WTC11 (cell line): ENCODE results near the gene CHTF18. TPM values are rescaled to one million over a fixed set of nuclear protein-coding genes. Genes with fewer than 3 reads are reported as not detected.

Experiments used
- ATAC-seq: fragments of 200-7000 bp; cut with Tn5 transposase; 2 replicates; pipeline ENCODE4 v1.10.0; 2021; ENCODE audit warnings: mild to moderate bottlenecking, moderate library complexity
- CTCF ChIA-PET: fragments of 300-600 bp; sonication (Branson Sonifier 250); formaldehyde crosslinking; loops from one replicate; lab custom pipeline; 2021; ENCODE audit warnings: antibody characterized with exemption; lab: Charles Lee
- POLR2A ChIA-PET: fragments of 350-600 bp; sonication (Branson Sonifier 250); formaldehyde crosslinking; loops from one replicate; lab custom pipeline; 2021; ENCODE audit warnings: antibody characterized with exemption; lab: Charles Lee
- DNase-seq: peaks from one replicate; pipeline ENCODE4 v3.0.0; 2021; ENCODE audit warnings: low spot score
- H3K27ac Mint-ChIP-seq: 2 replicates; pipeline ENCODE4 v1.8.0; 2021; ENCODE audit warnings: mixed read lengths
- H3K27me3 Mint-ChIP-seq: 2 replicates; pipeline ENCODE4 v1.8.0; 2021; ENCODE audit warnings: low read depth, mild to moderate bottlenecking, moderate library complexity, mixed read lengths
- H3K36me3 Mint-ChIP-seq: 2 replicates; pipeline ENCODE4 v1.8.0; 2021; ENCODE audit warnings: mixed read lengths
- H3K4me1 Mint-ChIP-seq: 2 replicates; pipeline ENCODE4 v1.8.0; 2022; ENCODE audit warnings: mixed read lengths
- H3K4me3 Mint-ChIP-seq: 2 replicates; pipeline ENCODE4 v1.8.0; 2021; ENCODE audit warnings: mild to moderate bottlenecking, moderate library complexity, mixed read lengths
- H3K9me3 Mint-ChIP-seq: 2 replicates; pipeline ENCODE4 v1.8.0; 2021; ENCODE audit warnings: mixed read lengths
- ARID4B ChIP-seq: sonication (generic); formaldehyde crosslinking; IDR thresholded peaks from 2 replicates; pipeline ENCODE4 v1.8.0; 2023; ENCODE audit warnings: missing genetic modification reagents, mild to moderate bottlenecking, borderline replicate concordance
- ATF1 ChIP-seq: sonication (generic); formaldehyde crosslinking; IDR thresholded peaks from 2 replicates; pipeline ENCODE4 v1.8.1; 2023; ENCODE audit warnings: mild to moderate bottlenecking, moderate library complexity, missing genetic modification reagents
- ATF6 ChIP-seq: sonication (generic); formaldehyde crosslinking; IDR thresholded peaks from 2 replicates; pipeline ENCODE4 v1.8.1; 2023; ENCODE audit warnings: mild to moderate bottlenecking, missing genetic modification reagents
- CTCF ChIP-seq: fragments of 200-600 bp; IDR thresholded peaks from 2 replicates; pipeline ENCODE4 v1.8.0; 2022; ENCODE audit warnings: antibody characterized with exemption
- ELF4 ChIP-seq: sonication (generic); formaldehyde crosslinking; IDR thresholded peaks from 2 replicates; pipeline ENCODE4 v1.8.1; 2022; ENCODE audit warnings: low read depth, mild to moderate bottlenecking, moderate library complexity, missing genetic modification reagents
- ESRRA ChIP-seq: sonication (generic); formaldehyde crosslinking; IDR thresholded peaks from 2 replicates; pipeline ENCODE4 v1.8.1; 2022; ENCODE audit warnings: mild to moderate bottlenecking, missing genetic modification reagents, borderline replicate concordance
- ETV6 ChIP-seq: sonication (generic); formaldehyde crosslinking; IDR thresholded peaks from 2 replicates; pipeline ENCODE4 v1.8.1; 2022; ENCODE audit warnings: mild to moderate bottlenecking, missing genetic modification reagents
- FOXJ3 ChIP-seq: sonication (generic); formaldehyde crosslinking; IDR thresholded peaks from 2 replicates; pipeline ENCODE4 v1.9.0; 2021; ENCODE audit warnings: missing genetic modification reagents, mild to moderate bottlenecking, borderline replicate concordance
- NFATC4 ChIP-seq: fragments of 250-450 bp; sonication (Bioruptor Pico); IDR thresholded peaks from 2 replicates; pipeline ENCODE4 v1.9.0; 2021; ENCODE audit warnings: mild to moderate bottlenecking
- PRRX2 ChIP-seq: fragments of 250-450 bp; sonication (Bioruptor Pico); IDR thresholded peaks from 2 replicates; pipeline ENCODE4 v1.8.0; 2021; ENCODE audit warnings: mild to moderate bottlenecking
- SP1 ChIP-seq: sonication (generic); formaldehyde crosslinking; conservative IDR thresholded peaks from 2 replicates; pipeline ENCODE4 v1.8.1; 2022; ENCODE audit warnings: missing genetic modification reagents
- TCF7 ChIP-seq: sonication (generic); formaldehyde crosslinking; IDR thresholded peaks from 2 replicates; pipeline ENCODE4 v1.8.0; 2022; ENCODE audit warnings: mild to moderate bottlenecking, low read depth, missing genetic modification reagents, moderate library complexity
- TEAD4 ChIP-seq: sonication (generic); formaldehyde crosslinking; IDR thresholded peaks from 2 replicates; pipeline ENCODE4 v1.8.0; 2022; ENCODE audit warnings: mild to moderate bottlenecking, missing genetic modification reagents
- ZBTB43 ChIP-seq: sonication (generic); formaldehyde crosslinking; IDR thresholded peaks from 2 replicates; pipeline ENCODE4 v1.8.1; 2023; ENCODE audit warnings: mild to moderate bottlenecking, missing genetic modification reagents
- ZNF232 ChIP-seq: sonication (generic); formaldehyde crosslinking; IDR thresholded peaks from 2 replicates; pipeline ENCODE4 v1.8.0; 2022; ENCODE audit warnings: mild to moderate bottlenecking, missing genetic modification reagents
- total RNA-seq: library from RNA; stranded (reverse); gene quantifications from 3 replicates; pipeline ENCODE4 v1.2.3, GENCODE V29; 2021
- TF ChIP-seq, protein P1 (sequence below): fragments of 250-450 bp; sonication (Bioruptor Pico); IDR thresholded peaks from 2 replicates; pipeline ENCODE4 v1.9.0; 2021; ENCODE audit warnings: mild to moderate bottlenecking, borderline replicate concordance
- TF ChIP-seq, protein P2 (sequence below): sonication (generic); formaldehyde crosslinking; IDR thresholded peaks from 2 replicates; pipeline ENCODE4 v1.8.1; 2022; ENCODE audit warnings: mild to moderate bottlenecking, moderate library complexity, missing genetic modification reagents

The CHTF18 gene
- total RNA-seq, 1 experiment from 2014 or later: 183 TPM

- TF ChIP-seq ATF6 (CRISPR knock-in tag): no peak
- TF ChIP-seq ELF4 (CRISPR knock-in tag): no peak
- TF ChIP-seq ATF1 (CRISPR knock-in tag): no peak
- TF ChIP-seq NFATC4: no peak
- TF ChIP-seq TCF7: no peak
- no peak for TF ChIP-seq TEAD4 (CRISPR knock-in tag)
Measured at GRCh38 chr16:762595-763268, 25.7 kb upstream of the CHTF18 start (continued).

DNA sequence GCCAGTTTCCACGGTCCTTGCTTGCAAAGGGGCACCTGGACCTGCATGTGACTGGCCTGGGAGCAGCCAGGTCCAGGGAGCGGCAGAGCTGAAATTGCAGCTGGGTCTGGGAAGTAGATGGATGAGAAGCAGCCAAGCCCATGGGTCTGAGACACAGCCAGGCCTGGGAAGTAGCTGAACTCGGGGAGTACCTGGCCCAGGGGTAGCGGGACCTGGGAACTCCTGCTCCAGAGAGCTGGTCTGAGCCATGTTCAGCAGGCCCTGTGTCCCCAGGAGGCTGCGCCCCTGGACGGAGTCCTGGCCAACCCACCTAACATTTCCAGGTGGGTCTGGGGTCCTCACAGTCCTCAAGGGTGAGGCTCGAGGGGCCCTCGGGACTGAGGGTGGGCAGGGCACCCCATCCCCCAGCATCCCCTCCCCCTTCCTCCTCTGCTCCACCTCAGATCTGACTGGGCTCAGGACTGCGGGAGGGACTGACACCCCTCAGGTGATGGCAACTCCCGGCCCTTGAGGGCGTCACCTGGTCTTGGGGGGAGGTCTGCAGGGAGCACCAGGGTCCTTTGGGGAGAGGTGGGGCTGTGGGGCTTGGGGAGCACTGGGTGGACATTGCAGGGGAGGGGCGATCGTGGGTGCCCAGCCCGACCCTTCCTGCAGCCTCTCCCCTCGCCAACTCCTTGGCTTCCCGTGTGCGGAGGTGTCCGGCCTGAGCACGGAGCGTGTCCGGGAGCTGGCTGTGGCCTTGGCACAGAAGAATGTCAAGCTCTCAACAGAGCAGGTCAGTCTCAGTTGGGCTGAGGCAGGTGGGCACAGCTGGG is 24.8 kb upstream of the CHTF18 start:
- no peaks in the 10 kb centered on the region for H3K4me1 Mint-ChIP-seq
- POLR2A ChIA-PET: no interaction called here
- ATAC-seq: no peak

More for the DNA sequence above, 24.8 kb upstream of the CHTF18 start:
- DNase-seq: no peak
- Mint-ChIP-seq H3K9me3 (no peaks in the 10 kb centered on the region), H3K27ac (0 out of 2 replicates have a peak overlapping the region, but pooled peaks have one; percentile 27), H3K4me3 (no peak overlapping the region), H3K36me3 (no peaks in the 10 kb centered on the region), H3K27me3 (no peaks in the 10 kb centered on the region)
- TF ChIP-seq TEAD4 (CRISPR knock-in tag): no peak
- no peak for TF ChIP-seq CTCF
- no peak for TF ChIP-seq ZNF232 (CRISPR knock-in tag)
- no peak for TF ChIP-seq ARID4B
- no peak for TF ChIP-seq ESRRA
- TF ChIP-seq, protein P1, sequence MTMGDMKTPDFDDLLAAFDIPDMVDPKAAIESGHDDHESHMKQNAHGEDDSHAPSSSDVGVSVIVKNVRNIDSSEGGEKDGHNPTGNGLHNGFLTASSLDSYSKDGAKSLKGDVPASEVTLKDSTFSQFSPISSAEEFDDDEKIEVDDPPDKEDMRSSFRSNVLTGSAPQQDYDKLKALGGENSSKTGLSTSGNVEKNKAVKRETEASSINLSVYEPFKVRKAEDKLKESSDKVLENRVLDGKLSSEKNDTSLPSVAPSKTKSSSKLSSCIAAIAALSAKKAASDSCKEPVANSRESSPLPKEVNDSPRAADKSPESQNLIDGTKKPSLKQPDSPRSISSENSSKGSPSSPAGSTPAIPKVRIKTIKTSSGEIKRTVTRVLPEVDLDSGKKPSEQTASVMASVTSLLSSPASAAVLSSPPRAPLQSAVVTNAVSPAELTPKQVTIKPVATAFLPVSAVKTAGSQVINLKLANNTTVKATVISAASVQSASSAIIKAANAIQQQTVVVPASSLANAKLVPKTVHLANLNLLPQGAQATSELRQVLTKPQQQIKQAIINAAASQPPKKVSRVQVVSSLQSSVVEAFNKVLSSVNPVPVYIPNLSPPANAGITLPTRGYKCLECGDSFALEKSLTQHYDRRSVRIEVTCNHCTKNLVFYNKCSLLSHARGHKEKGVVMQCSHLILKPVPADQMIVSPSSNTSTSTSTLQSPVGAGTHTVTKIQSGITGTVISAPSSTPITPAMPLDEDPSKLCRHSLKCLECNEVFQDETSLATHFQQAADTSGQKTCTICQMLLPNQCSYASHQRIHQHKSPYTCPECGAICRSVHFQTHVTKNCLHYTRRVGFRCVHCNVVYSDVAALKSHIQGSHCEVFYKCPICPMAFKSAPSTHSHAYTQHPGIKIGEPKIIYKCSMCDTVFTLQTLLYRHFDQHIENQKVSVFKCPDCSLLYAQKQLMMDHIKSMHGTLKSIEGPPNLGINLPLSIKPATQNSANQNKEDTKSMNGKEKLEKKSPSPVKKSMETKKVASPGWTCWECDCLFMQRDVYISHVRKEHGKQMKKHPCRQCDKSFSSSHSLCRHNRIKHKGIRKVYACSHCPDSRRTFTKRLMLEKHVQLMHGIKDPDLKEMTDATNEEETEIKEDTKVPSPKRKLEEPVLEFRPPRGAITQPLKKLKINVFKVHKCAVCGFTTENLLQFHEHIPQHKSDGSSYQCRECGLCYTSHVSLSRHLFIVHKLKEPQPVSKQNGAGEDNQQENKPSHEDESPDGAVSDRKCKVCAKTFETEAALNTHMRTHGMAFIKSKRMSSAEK (CRISPR knock-in tag): no peak
- no peak for TF ChIP-seq ETV6 (CRISPR knock-in tag)
- TF ChIP-seq, protein P2, sequence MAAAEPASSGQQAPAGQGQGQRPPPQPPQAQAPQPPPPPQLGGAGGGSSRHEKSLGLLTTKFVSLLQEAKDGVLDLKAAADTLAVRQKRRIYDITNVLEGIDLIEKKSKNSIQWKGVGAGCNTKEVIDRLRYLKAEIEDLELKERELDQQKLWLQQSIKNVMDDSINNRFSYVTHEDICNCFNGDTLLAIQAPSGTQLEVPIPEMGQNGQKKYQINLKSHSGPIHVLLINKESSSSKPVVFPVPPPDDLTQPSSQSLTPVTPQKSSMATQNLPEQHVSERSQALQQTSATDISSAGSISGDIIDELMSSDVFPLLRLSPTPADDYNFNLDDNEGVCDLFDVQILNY (CRISPR knock-in tag): no peak
- TF ChIP-seq ZBTB43: no peak
- no peak for TF ChIP-seq SP1
- no peak for TF ChIP-seq PRRX2 (CRISPR knock-in tag)
- TF ChIP-seq FOXJ3 (CRISPR knock-in tag): no peak
- TF ChIP-seq TCF7: no peak
- CTCF ChIA-PET: interaction anchor here (0.7 to 1.4 kb wide), 2 partner anchors 19 to 23 kb away, joined by 3 to 4 read pairs; partner anchors contain the start of gene CIAO3
